Measurements from ENCODE around the gene SLC31A2. TPM values are rescaled to one million over a fixed set of nuclear protein-coding genes. Genes with fewer than 3 reads are reported as not detected.

SLC31A2 gene
- total RNA-seq, 1 experiment from 2014 or later: 15.1 TPM

- no peaks in the 10 kb centered on the region for H3F3A ChIP-seq (ENCODE audit: insufficient read depth, low read depth)
- no peaks in the 10 kb centered on the region; the same call in 1 of the 2 replicates for H4K20me1 ChIP-seq (ENCODE audit: insufficient read depth)
- ChIA-PET POLR2A (ENCODE audit: unreplicated experiment) (no interaction called here), CTCF (no interaction called here)
- no peak overlapping the region for H3K4me3 ChIP-seq
- H3K79me2 ChIP-seq (ENCODE audit: low read depth): no peaks in the 10 kb centered on the region
- no peaks in the 10 kb centered on the region for H3K9me3 ChIP-seq (ENCODE audit: insufficient read depth, low read depth)
- no peak for DNase-seq
- H3K36me3 ChIP-seq (ENCODE audit: low read depth): peaks cover 12% of the 10 kb centered on the region
- H3K4me1 ChIP-seq (replicated peaks; ENCODE audit: insufficient read depth): no peaks in the 10 kb centered on the region
- H3K4me2 ChIP-seq: no peak overlapping the region
- TF ChIP-seq EZH2 (IDR thresholded peaks at IDR 0.05; ENCODE audit: low read depth) (no peak), CTCF (conservative IDR thresholded peaks at IDR 0.05) (no peak)
- intact Hi-C loops (cut with micrococcal nuclease; ENCODE audit: unreplicated experiment): no loop called here
- no peaks in the 10 kb centered on the region for H3K9me2 ChIP-seq (ENCODE audit: insufficient read depth)
- no TSS peak for BruUV-seq (replicated peaks)
- H3K27me3 ChIP-seq (ENCODE audit: insufficient read depth, low read depth): no peaks in the 10 kb centered on the region
- H2AFZ ChIP-seq: no peak overlapping the region
- H3K27ac ChIP-seq: no peak overlapping the region
Observed at GRCh38 chr9:113199683-113200329, 49.0 kb downstream of the SLC31A2 start.

DNA sequence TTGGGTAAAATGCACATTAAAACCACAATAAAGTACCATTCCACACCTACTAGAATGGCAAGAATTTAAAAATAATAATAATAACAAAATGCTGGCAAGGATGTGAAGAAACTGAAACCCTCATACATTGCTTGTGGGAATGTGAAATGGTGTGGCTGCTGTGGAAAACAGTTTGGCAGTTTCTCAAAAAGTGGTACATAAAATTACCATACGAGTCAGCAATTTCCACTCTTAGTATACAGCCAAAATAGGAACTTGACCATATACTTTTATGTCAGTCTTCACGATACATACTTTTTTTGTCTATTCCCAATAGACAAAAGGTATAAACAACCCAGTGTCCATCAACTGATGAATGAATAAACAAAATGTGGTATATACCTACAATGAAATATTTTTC, 54.6 kb downstream of the SLC31A2 start:
- no peaks in the 10 kb centered on the region for H3F3A ChIP-seq (ENCODE audit: insufficient read depth, low read depth)
- no peaks in the 10 kb centered on the region for H3K9me3 ChIP-seq (ENCODE audit: insufficient read depth, low read depth)
- ChIA-PET CTCF (no interaction called here), POLR2A (ENCODE audit: unreplicated experiment) (no interaction called here)
- H4K20me1 ChIP-seq (ENCODE audit: insufficient read depth): no peaks in the 10 kb centered on the region
- no peaks in the 10 kb centered on the region for H3K27me3 ChIP-seq (ENCODE audit: insufficient read depth, low read depth)
- H2AFZ ChIP-seq: no peak overlapping the region
- H3K4me1 ChIP-seq (replicated peaks; ENCODE audit: insufficient read depth): no peaks in the 10 kb centered on the region
- no TSS peak for BruUV-seq (replicated peaks)
- TF ChIP-seq EZH2 (IDR thresholded peaks at IDR 0.05; ENCODE audit: low read depth) (no peak), CTCF (conservative IDR thresholded peaks at IDR 0.05) (no peak)
- no peaks in the 10 kb centered on the region for H3K9me2 ChIP-seq (ENCODE audit: insufficient read depth)
- H3K79me2 ChIP-seq (ENCODE audit: low read depth): no peaks in the 10 kb centered on the region
- H3K4me2 ChIP-seq: no peak overlapping the region
- DNase-seq: no peak
- H3K4me3 ChIP-seq: no peak overlapping the region
- H3K36me3 ChIP-seq (ENCODE audit: low read depth): peaks cover 12% of the 10 kb centered on the region
- intact Hi-C loops (cut with micrococcal nuclease; ENCODE audit: unreplicated experiment): no loop called here
- H3K27ac ChIP-seq: no peak overlapping the region

DNA sequence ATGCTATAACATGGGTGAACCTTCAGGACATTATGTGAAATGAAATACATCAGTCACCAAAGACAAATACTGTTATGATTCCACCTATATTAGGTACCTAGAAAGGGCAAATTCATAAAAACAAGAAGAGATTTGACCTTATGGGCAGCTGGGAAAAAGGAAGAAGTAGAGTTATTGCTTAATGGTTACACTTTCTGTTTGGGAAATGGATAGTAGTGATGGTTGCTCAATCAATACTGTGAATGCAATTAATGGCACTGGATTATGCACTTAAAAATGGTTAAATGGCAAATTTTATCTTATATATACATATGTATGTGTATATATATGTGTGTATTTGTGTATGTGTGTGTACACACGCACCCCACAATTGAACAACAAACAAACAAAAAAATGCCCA, 55.1 kb downstream of the SLC31A2 start:
- BruUV-seq (replicated peaks): no TSS peak
- no peaks in the 10 kb centered on the region for H3K4me1 ChIP-seq (replicated peaks; ENCODE audit: insufficient read depth)
- no peak overlapping the region for H2AFZ ChIP-seq
- peaks cover 12% of the 10 kb centered on the region for H3K36me3 ChIP-seq (ENCODE audit: low read depth)
- H3K4me2 ChIP-seq: no peak overlapping the region
- DNase-seq: no peak
- no peaks in the 10 kb centered on the region for H3K27me3 ChIP-seq (ENCODE audit: insufficient read depth, low read depth)
- ChIA-PET POLR2A (ENCODE audit: unreplicated experiment) (no interaction called here), CTCF (interaction anchor here (0.6 kb wide), 1 partner anchor 324 kb away, joined by 4 read pairs; no protein-coding TSS in a partner anchor)
- H4K20me1 ChIP-seq (ENCODE audit: insufficient read depth): no peaks in the 10 kb centered on the region
- intact Hi-C loops (cut with micrococcal nuclease; ENCODE audit: unreplicated experiment): no loop called here
- no peaks in the 10 kb centered on the region for H3K79me2 ChIP-seq (ENCODE audit: low read depth)
- no peaks in the 10 kb centered on the region for H3F3A ChIP-seq (ENCODE audit: insufficient read depth, low read depth)
- no peak for TF ChIP-seq CTCF (conservative IDR thresholded peaks at IDR 0.05)
- no peak for TF ChIP-seq EZH2 (IDR thresholded peaks at IDR 0.05; ENCODE audit: low read depth)
- no peak overlapping the region for H3K27ac ChIP-seq
- H3K9me3 ChIP-seq (ENCODE audit: insufficient read depth, low read depth): no peaks in the 10 kb centered on the region
- H3K9me2 ChIP-seq (ENCODE audit: insufficient read depth): no peaks in the 10 kb centered on the region
- no peak overlapping the region for H3K4me3 ChIP-seq

All from PC-9 (cell line).